ENCODE data around the gene SP2.

DNA sequence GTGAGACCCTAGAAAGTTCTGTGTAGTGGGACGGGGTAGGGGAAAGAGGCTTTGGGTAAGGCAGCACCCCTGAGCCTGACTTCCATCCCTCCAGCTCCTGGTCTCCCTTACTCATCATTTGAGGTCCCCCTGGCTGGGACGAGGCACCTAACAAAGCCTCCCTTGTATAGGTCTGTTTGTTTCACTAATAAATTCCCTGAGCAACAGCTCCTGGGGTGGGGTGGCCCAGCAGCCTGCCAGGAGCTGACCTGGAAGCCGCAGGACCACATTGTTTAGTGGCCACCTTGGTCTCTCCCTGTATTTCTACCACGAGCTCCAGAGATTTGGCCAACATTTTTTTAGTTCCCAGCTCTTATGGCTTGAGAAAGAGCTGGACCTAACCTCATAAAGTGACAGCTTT, 54.4 kb downstream of the SP2 start:
- TF ChIP-seq, protein P1, sequence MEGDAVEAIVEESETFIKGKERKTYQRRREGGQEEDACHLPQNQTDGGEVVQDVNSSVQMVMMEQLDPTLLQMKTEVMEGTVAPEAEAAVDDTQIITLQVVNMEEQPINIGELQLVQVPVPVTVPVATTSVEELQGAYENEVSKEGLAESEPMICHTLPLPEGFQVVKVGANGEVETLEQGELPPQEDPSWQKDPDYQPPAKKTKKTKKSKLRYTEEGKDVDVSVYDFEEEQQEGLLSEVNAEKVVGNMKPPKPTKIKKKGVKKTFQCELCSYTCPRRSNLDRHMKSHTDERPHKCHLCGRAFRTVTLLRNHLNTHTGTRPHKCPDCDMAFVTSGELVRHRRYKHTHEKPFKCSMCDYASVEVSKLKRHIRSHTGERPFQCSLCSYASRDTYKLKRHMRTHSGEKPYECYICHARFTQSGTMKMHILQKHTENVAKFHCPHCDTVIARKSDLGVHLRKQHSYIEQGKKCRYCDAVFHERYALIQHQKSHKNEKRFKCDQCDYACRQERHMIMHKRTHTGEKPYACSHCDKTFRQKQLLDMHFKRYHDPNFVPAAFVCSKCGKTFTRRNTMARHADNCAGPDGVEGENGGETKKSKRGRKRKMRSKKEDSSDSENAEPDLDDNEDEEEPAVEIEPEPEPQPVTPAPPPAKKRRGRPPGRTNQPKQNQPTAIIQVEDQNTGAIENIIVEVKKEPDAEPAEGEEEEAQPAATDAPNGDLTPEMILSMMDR (optimal IDR thresholded peaks at IDR 0.05 in 1 of 3, IDR thresholded peaks at IDR 0.05 in 1 of 3, conservative IDR thresholded peaks at IDR 0.05 in 1 of 3; ENCODE audit: extremely low read depth in 1 of 3, insufficient read depth in 2 of 3, low read length in 3 of 3) = no peak
- TF ChIP-seq EZH2 (IDR thresholded peaks at IDR 0.05; ENCODE audit: low read length) = no peak

All from keratinocyte (primary cell).